ENCODE results near the gene LYST. TPM values are rescaled to one million over a fixed set of nuclear protein-coding genes. Genes with fewer than 3 reads are reported as not detected.
"Not testable (repeated sequence)": the region's sequence is repeated elsewhere in the genome, so short reads cannot be mapped to it uniquely, and the experiment has no call there.

The LYST gene
- total RNA-seq, 2 donors from 2014 or later, result 33.5 to 73.0 TPM

- ATAC-seq (no peak), DNase-seq (ENCODE audit: low spot score in 2 of 2) (no peak)
- Mint-ChIP-seq H3K27ac (no peak overlapping the region), H3K36me3 (peaks cover 0 to 12% of the 10 kb centered on the region in 2 donors), H3K9me3 (peaks cover 0 to 4% of the 10 kb centered on the region in 2 donors)
Measured at GRCh38 chr1:235852887-235853286, 13.8 kb downstream of the LYST start.

DNA sequence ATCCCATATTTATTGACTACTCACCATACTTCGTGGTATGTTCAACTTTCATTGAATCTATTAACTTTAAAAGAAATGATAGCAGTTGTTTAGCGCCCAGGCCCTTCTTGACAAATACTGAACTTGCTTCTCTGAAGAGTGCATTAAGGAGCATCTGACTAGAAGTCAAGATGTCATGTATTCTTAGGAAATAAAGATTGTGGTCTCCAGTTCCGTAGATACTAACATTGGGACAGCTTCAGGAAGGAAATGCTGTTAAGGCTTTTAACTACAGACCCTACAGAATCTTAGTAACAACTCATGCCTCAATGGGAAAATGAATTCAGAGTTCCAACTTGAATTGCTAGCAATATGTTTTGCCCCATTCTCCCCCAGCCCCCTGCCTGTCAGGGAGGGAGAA is 14.8 kb downstream of the LYST start:
- no peak for DNase-seq (ENCODE audit: low spot score in 2 of 2)
- H3K27ac Mint-ChIP-seq, result no peak overlapping the region
- no peaks in the 10 kb centered on the region for H3K9me3 Mint-ChIP-seq
- H3K36me3 Mint-ChIP-seq, result peaks cover 6 to 9% of the 10 kb centered on the region in 2 donors
- no peak for ATAC-seq

DNA sequence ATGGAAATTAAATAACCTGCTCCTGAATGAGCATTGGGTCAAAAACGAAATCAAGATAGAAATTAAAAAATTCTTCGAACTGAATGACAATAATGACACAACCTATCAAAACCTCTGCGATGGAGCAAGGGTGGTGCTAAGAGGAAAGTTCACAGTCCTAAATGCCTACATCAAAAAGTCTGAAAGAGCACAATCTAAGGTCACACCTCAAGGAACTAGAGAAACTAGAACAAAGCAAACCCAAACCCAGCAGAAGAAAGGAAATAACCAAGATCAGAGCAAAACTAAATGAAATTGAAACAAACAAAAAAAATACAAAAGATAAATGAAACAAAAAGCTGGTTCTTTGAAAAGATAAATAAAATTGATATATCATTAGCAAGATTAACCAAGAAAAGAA is 18.5 kb downstream of the LYST start:
- ATAC-seq, result peak; percentile 58 to 63
- H3K36me3 Mint-ChIP-seq, result peaks cover 16 to 20% of the 10 kb centered on the region in 2 donors
- not testable (repeated sequence) for DNase-seq (ENCODE audit: low spot score in 2 of 2); H3K9me3 Mint-ChIP-seq
- H3K27ac Mint-ChIP-seq, result peak overlapping the region; percentile 22 to 64

GRCh38 chr1:235845656-235846107 is 21.0 kb downstream of the LYST start:
- peak overlapping the region in 1 of 2 donors; percentile 33 for H3K27ac Mint-ChIP-seq
- H3K36me3 Mint-ChIP-seq, result peaks cover 16 to 27% of the 10 kb centered on the region in 2 donors
- not testable (repeated sequence) for H3K9me3 Mint-ChIP-seq; DNase-seq (ENCODE audit: low spot score in 2 of 2); ATAC-seq

DNA sequence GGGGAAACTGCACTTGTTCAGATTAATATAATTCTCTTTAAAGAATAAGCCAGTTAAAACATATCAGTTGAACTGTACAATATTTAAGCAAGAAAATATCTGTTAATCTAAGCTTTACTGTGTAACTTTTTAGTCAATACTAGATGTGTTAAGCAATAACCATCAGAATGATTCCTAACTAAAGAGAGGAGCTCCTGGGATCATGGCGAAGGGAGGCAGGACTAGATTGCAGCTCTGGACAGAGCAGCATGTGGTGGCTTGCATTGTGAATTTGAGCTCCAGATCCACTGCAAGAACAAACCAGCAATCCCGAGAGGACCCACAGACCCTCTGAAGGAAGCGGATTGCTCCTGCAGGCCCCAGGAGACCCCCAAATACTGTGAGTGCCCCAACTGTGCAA is 21.9 kb downstream of the LYST start:
- Mint-ChIP-seq H3K36me3 (peaks cover 16 to 25% of the 10 kb centered on the region in 2 donors), H3K9me3 (peaks cover 0 to 8% of the 10 kb centered on the region in 2 donors), H3K27ac (no peak overlapping the region)
- ATAC-seq, result no peak
- no peak for DNase-seq (ENCODE audit: low spot score in 2 of 2)

- peaks cover 16 to 22% of the 10 kb centered on the region in 2 donors for H3K36me3 Mint-ChIP-seq
- H3K27ac Mint-ChIP-seq, result no peak overlapping the region
- ATAC-seq (peak; percentile 34 to 54), DNase-seq (ENCODE audit: low spot score in 2 of 2) (no peak)
- peaks cover 0 to 8% of the 10 kb centered on the region in 2 donors for H3K9me3 Mint-ChIP-seq
Measured at GRCh38 chr1:235843461-235843961, 23.2 kb downstream of the LYST start.

GRCh38 chr1:235841938-235842545 is 24.7 kb downstream of the LYST start:
- DNase-seq (ENCODE audit: low spot score in 2 of 2), result no peak
- Mint-ChIP-seq H3K27ac (no peak overlapping the region), H3K36me3 (peaks cover 11 to 19% of the 10 kb centered on the region in 2 donors), H3K9me3 (peaks cover 0 to 8% of the 10 kb centered on the region in 2 donors)
- no peak for ATAC-seq

DNA sequence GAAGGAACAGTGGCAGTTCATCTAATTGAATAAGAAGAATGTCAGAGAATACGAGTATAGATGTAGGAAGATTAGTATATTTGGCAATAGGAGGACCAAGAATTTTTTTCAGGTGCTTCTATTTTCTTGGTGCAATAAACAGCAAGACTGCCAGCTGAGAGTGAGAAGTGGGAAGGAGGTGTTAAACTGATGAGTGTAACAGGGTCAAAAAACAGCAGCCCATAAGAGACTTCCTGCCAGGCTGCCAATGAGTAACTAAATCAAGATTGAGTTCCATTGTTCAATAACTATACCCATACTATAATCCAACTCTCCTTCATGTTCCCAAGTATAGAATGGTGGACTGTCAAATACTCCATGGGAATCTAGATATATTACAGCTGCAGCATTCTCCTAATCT is 28.7 kb downstream of the LYST start:
- Mint-ChIP-seq H3K9me3 (no peaks in the 10 kb centered on the region), H3K27ac (no peak overlapping the region), H3K36me3 (peaks cover 0 to 8% of the 10 kb centered on the region in 2 donors)
- ATAC-seq, result peak; percentile 57 to 59
- no peak for DNase-seq (ENCODE audit: low spot score in 2 of 2)

DNA sequence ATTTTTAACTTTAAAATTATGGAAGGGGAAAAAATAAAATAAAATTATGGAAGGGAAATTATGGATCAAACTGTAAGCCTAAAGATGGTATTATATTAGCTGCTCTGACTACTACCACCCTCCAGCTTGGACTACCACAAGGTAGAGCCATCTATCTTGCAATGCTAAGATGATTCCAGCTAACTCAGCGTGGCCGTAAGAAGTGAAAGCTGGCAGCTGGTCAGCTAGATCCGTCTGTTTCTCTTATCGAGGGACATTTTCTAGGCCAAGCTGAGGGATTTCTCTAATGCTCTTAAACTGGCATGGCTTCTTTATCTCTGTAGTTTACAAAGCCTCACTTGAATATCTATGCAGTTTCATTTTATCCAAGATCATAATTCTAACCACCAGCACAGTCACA is 31.5 kb downstream of the LYST start:
- no peak overlapping the region for H3K27ac Mint-ChIP-seq
- H3K9me3 Mint-ChIP-seq, result no peaks in the 10 kb centered on the region
- no peaks in the 10 kb centered on the region for H3K36me3 Mint-ChIP-seq

GRCh38 chr1:235834620-235835019 is 32.1 kb downstream of the LYST start:
- Mint-ChIP-seq H3K9me3 (no peaks in the 10 kb centered on the region), H3K36me3 (no peaks in the 10 kb centered on the region)

More for the DNA sequence above, 31.5 kb downstream of the LYST start:
- ATAC-seq (no peak), DNase-seq (ENCODE audit: low spot score in 2 of 2) (no peak)

GRCh38 chr1:235832011-235832410 is 34.7 kb downstream of the LYST start:
- no peak for ATAC-seq
- H3K27ac Mint-ChIP-seq, result no peak overlapping the region
- DNase-seq (ENCODE audit: low spot score in 2 of 2), result no peak

More at GRCh38 chr1:235834620-235835019, 32.1 kb downstream of the LYST start:
- DNase-seq (ENCODE audit: low spot score in 2 of 2) (no peak), ATAC-seq (no peak)
- no peak overlapping the region for H3K27ac Mint-ChIP-seq

GRCh38 chr1:235831148-235831547 is 35.6 kb downstream of the LYST start:
- Mint-ChIP-seq H3K36me3 (peaks cover 0 to 10% of the 10 kb centered on the region in 2 donors), H3K27ac (peak overlapping the region in 1 of 2 donors; percentile 20), H3K9me3 (no peaks in the 10 kb centered on the region)
- DNase-seq (ENCODE audit: low spot score in 2 of 2), result peak; percentile 30 to 68
- peak; percentile 93 to 100 for ATAC-seq

More at GRCh38 chr1:235832011-235832410, 34.7 kb downstream of the LYST start:
- Mint-ChIP-seq H3K36me3 (peaks cover 0 to 10% of the 10 kb centered on the region in 2 donors), H3K9me3 (no peaks in the 10 kb centered on the region)

- Mint-ChIP-seq H3K36me3 (peaks cover 0 to 15% of the 10 kb centered on the region in 2 donors), H3K9me3 (no peaks in the 10 kb centered on the region), H3K27ac (peak overlapping the region in 1 of 2 donors; percentile 31)
- DNase-seq (ENCODE audit: low spot score in 2 of 2) (no peak), ATAC-seq (no peak)
Measured at GRCh38 chr1:235826102-235826854, 40.4 kb downstream of the LYST start.

DNA sequence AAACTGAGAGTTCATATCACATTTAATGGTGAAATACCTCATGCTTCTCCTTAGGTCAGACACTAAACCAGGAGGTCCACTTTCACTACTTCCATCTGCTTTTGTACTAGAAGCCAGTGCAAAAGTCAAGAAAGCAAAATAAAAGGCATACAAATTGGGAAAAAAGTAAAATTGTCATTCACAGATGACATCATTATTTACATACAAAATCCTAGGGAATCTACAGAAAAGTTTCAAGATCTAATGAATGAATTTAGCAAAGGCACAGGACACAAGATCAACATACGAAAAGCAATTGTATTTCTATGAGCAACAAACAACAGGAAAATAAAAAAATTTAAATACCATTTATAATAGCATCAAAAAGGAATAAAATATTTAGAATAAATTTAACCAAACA is 41.5 kb downstream of the LYST start:
- ATAC-seq, result no peak
- Mint-ChIP-seq H3K36me3 (peaks cover 0 to 15% of the 10 kb centered on the region in 2 donors), H3K27ac (no peak overlapping the region), H3K9me3 (no peaks in the 10 kb centered on the region)
- DNase-seq (ENCODE audit: low spot score in 2 of 2), result no peak

DNA sequence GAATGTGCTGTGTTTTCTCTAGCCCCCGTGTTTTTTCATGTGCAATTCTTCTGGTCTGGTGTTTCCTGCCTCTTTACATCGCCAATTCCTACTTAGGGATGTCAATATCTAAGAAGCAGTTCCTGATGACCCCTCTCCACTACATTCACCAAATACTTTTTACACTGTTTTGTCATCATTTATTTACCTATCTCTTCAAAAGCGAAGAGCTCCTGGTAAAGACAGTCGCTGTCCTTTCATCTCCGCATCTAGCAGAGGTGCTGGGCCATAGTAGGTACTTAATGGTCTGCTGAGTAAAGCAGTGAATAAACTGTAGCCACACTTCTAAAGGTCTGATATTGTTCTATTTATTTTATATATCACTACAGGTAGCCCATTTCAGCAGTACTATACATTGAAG is 43.0 kb downstream of the LYST start:
- DNase-seq (ENCODE audit: low spot score in 2 of 2), result no peak
- no peak for ATAC-seq
- H3K27ac Mint-ChIP-seq, result no peak overlapping the region
- H3K9me3 Mint-ChIP-seq, result no peaks in the 10 kb centered on the region
- peaks cover 0 to 15% of the 10 kb centered on the region in 2 donors for H3K36me3 Mint-ChIP-seq

DNA sequence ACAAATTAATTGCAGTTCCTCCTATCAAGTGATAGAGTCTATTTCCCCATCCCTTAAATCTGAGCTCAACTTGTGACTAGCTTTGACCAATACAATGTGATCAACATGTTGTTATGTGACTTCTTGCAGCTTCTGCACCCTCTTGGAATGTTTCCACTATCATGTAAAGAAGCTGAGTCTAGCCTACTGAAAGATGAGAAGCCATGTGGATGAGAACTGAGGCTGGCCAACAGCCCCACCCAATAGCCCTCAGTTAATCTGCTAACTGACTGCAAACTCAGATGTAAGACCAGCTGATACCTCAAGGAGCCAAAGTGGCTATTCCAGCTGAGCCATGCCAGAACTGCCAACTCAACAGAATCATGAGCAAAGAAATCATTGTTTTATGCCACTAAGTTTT is 44.0 kb downstream of the LYST start:
- DNase-seq (ENCODE audit: low spot score in 2 of 2) (no peak), ATAC-seq (no peak)
- no peak overlapping the region for H3K27ac Mint-ChIP-seq
- peaks cover 0 to 5% of the 10 kb centered on the region in 2 donors for H3K36me3 Mint-ChIP-seq
- H3K9me3 Mint-ChIP-seq, result no peaks in the 10 kb centered on the region

GRCh38 chr1:235821361-235821981 is 45.2 kb downstream of the LYST start:
- ATAC-seq (no peak), DNase-seq (ENCODE audit: low spot score in 2 of 2) (no peak)
- no peak overlapping the region for H3K27ac Mint-ChIP-seq
- peaks cover 0 to 5% of the 10 kb centered on the region in 2 donors for H3K36me3 Mint-ChIP-seq
- no peaks in the 10 kb centered on the region for H3K9me3 Mint-ChIP-seq

All from activated naive CD4-positive, alpha-beta T cell treated with anti-CD3 and anti-CD28 coated beads, Interleukin-2, amount 50 U/mL, for 72 hours (primary cell).